Urinary bladder (tissue), 4 donors: ENCODE results near the gene SCAF4. TPM values are rescaled to one million over a fixed set of nuclear protein-coding genes. Genes with fewer than 3 reads are reported as not detected.
"Not testable (repeated sequence)": the region's sequence is repeated elsewhere in the genome, so short reads cannot be mapped to it uniquely, and the experiment has no call there.

ENCODE experiments used
- DNase-seq: peaks from one replicate; pipeline ENCODE4 v3.0.0-alpha.2; 2015; ENCODE audit errors: extremely low spot score
- H3K27ac ChIP-seq: one replicate; pipeline ENCODE4 v1.5.1; 2013; ENCODE audit warnings: low read depth, mild to moderate bottlenecking, moderate library complexity
- H3K36me3 ChIP-seq: one replicate; pipeline ENCODE4 v1.6.1; 2013; ENCODE audit warnings: mild to moderate bottlenecking, moderate library complexity; ENCODE audit not compliant: insufficient read depth
- H3K4me1 ChIP-seq: one replicate; pipeline ENCODE4 v1.6.1; 2013; ENCODE audit warnings: mild to moderate bottlenecking, moderate library complexity; ENCODE audit not compliant: insufficient read depth
- H3K4me3 ChIP-seq: one replicate; pipeline ENCODE4 v1.5.1; 2013; ENCODE audit warnings: low read depth, low read length
- WGBS: extraction: QIAGEN DNeasy Blood & Tissue Kit; methylation state at CpG from one replicate; pipeline ENCODE4 v1.1.7; 2013; 5-methylcytosine and 5-hydroxymethylcytosine counted together
- polyA plus RNA-seq: library from polyadenylated mRNA; stranded (reverse); fragments of 200-250 nt; gene quantifications from one replicate; pipeline ENCODE4 v1.2.3, GENCODE V29; 2013
- total RNA-seq: library from RNA; depleted of rRNA; stranded (reverse); fragments of >200 nt; gene quantifications from one replicate; pipeline ENCODE4 v1.2.3, GENCODE V29; 2014
- donor health status: healthy with polysubstance abuse.
- donor health status: healthy.

Gene SCAF4
- 19.6 TPM for total RNA-seq
- polyA plus RNA-seq = 14.4 TPM

GRCh38 chr21:31731857-31732596, at the start of gene SCAF4:
TSS of gene SCAF4 (minus strand) at chr21:31732118. CDS start at chr21:31731692, 426 bp downstream.
- H3K4me1 ChIP-seq = peaks cover 4% of the 10 kb centered on the region
- peak within 1 kb of the TSS; percentile 96 for H3K27ac ChIP-seq
- no peaks in the 10 kb centered on the region for H3K36me3 ChIP-seq
- H3K4me3 ChIP-seq = peak within 1 kb of the TSS; percentile 89
- peak; percentile 58 for DNase-seq
- under 1% methylated on average over 98 of the region's 98 CpGs for WGBS

GRCh38 chr21:31780944-31781343, 49.0 kb upstream of the SCAF4 start:
- 72% methylated on average over 4 of the region's 4 CpGs for WGBS
- Histone ChIP-seq H3K4me1 (no peaks in the 10 kb centered on the region), H3K4me3 (no peak overlapping the region), H3K36me3 (no peaks in the 10 kb centered on the region), H3K27ac (no peak overlapping the region)
- no peak for DNase-seq

GRCh38 chr21:31778546-31778945, 46.6 kb upstream of the SCAF4 start:
- Histone ChIP-seq H3K36me3 (no peaks in the 10 kb centered on the region), H3K4me3 (no peak overlapping the region), H3K4me1 (no peaks in the 10 kb centered on the region), H3K27ac (no peak overlapping the region)
- WGBS = 91% methylated on average over 5 of the region's 5 CpGs
- no peak for DNase-seq

GRCh38 chr21:31777857-31778256, 45.9 kb upstream of the SCAF4 start:
- 77% methylated on average over 5 of the region's 5 CpGs for WGBS
- no peaks in the 10 kb centered on the region for H3K36me3 ChIP-seq
- H3K27ac ChIP-seq = no peak overlapping the region
- no peak overlapping the region for H3K4me3 ChIP-seq
- H3K4me1 ChIP-seq = no peaks in the 10 kb centered on the region
- DNase-seq = no peak

- no peaks in the 10 kb centered on the region for H3K4me1 ChIP-seq
- 98% methylated on average over 1 of the region's 1 CpG for WGBS
- DNase-seq = no peak
- no peak overlapping the region for H3K4me3 ChIP-seq
- H3K27ac ChIP-seq = no peak overlapping the region
- H3K36me3 ChIP-seq = no peaks in the 10 kb centered on the region
Measured at GRCh38 chr21:31774031-31774430, 42.1 kb upstream of the SCAF4 start.

GRCh38 chr21:31772674-31773555, 41.0 kb upstream of the SCAF4 start:
- Histone ChIP-seq H3K27ac (no peak overlapping the region), H3K36me3 (no peaks in the 10 kb centered on the region), H3K4me1 (no peaks in the 10 kb centered on the region), H3K4me3 (no peak overlapping the region)
- 75% methylated on average over 5 of the region's 5 CpGs for WGBS
- DNase-seq = no peak

- 76% methylated on average over 3 of the region's 3 CpGs for WGBS
- Histone ChIP-seq H3K4me3 (no peak overlapping the region), H3K27ac (no peak overlapping the region), H3K36me3 (no peaks in the 10 kb centered on the region), H3K4me1 (no peaks in the 10 kb centered on the region)
- no peak for DNase-seq
Measured at GRCh38 chr21:31771685-31772084, 39.8 kb upstream of the SCAF4 start.

GRCh38 chr21:31768710-31769109, 36.8 kb upstream of the SCAF4 start:
- Histone ChIP-seq H3K27ac (no peak overlapping the region), H3K4me3 (no peak overlapping the region), H3K36me3 (no peaks in the 10 kb centered on the region), H3K4me1 (no peaks in the 10 kb centered on the region)
- 89% methylated on average over 1 of the region's 1 CpG for WGBS
- DNase-seq = no peak

GRCh38 chr21:31766899-31767298, 35.0 kb upstream of the SCAF4 start:
- H3K27ac ChIP-seq = no peak overlapping the region
- H3K4me1 ChIP-seq = no peaks in the 10 kb centered on the region
- no peaks in the 10 kb centered on the region for H3K36me3 ChIP-seq
- 87% methylated on average over 3 of the region's 3 CpGs for WGBS
- DNase-seq = no peak
- H3K4me3 ChIP-seq = no peak overlapping the region

- WGBS = 80% methylated on average over 6 of the region's 6 CpGs
- DNase-seq, H3K36me3 ChIP-seq, H3K4me3 ChIP-seq, H3K4me1 ChIP-seq, H3K27ac ChIP-seq: not testable (repeated sequence)
Measured at GRCh38 chr21:31765850-31766249, 33.9 kb upstream of the SCAF4 start.

GRCh38 chr21:31760931-31761330, 29.0 kb upstream of the SCAF4 start:
- no peak overlapping the region for H3K27ac ChIP-seq
- H3K4me1 ChIP-seq = no peaks in the 10 kb centered on the region
- no peaks in the 10 kb centered on the region for H3K36me3 ChIP-seq
- DNase-seq = no peak
- WGBS = 90% methylated on average over 4 of the region's 4 CpGs
- no peak overlapping the region for H3K4me3 ChIP-seq

- H3K36me3 ChIP-seq = no peaks in the 10 kb centered on the region
- H3K27ac ChIP-seq = no peak overlapping the region
- WGBS = 86% methylated on average over 1 of the region's 1 CpG
- no peak for DNase-seq
- no peak overlapping the region for H3K4me3 ChIP-seq
- H3K4me1 ChIP-seq = no peaks in the 10 kb centered on the region
Measured at GRCh38 chr21:31756787-31757186, 24.9 kb upstream of the SCAF4 start.

GRCh38 chr21:31755027-31755426, 23.1 kb upstream of the SCAF4 start:
- DNase-seq = no peak
- no peak overlapping the region for H3K4me3 ChIP-seq
- 84% methylated on average over 6 of the region's 6 CpGs for WGBS
- no peaks in the 10 kb centered on the region for H3K36me3 ChIP-seq
- no peak overlapping the region for H3K27ac ChIP-seq
- H3K4me1 ChIP-seq = no peaks in the 10 kb centered on the region

- DNase-seq = no peak
- Histone ChIP-seq H3K27ac (no peak overlapping the region), H3K4me1 (no peaks in the 10 kb centered on the region), H3K36me3 (no peaks in the 10 kb centered on the region), H3K4me3 (no peak overlapping the region)
- WGBS = 88% methylated on average over 1 of the region's 1 CpG
Measured at GRCh38 chr21:31754708-31754960, 22.7 kb upstream of the SCAF4 start.
